WTC11 (cell line): ENCODE results near the gene STAC2. TPM values are rescaled to one million over a fixed set of nuclear protein-coding genes. Genes with fewer than 3 reads are reported as not detected.

Source experiments
- ATAC-seq: fragments of 200-7000 bp; cut with Tn5 transposase; 2 replicates; pipeline ENCODE4 v1.10.0; 2021; ENCODE audit warnings: mild to moderate bottlenecking, moderate library complexity
- CTCF ChIA-PET: fragments of 300-600 bp; sonication (Branson Sonifier 250); formaldehyde crosslinking; loops from one replicate; lab custom pipeline; 2021; ENCODE audit warnings: antibody characterized with exemption; lab: Charles Lee
- POLR2A ChIA-PET: fragments of 350-600 bp; sonication (Branson Sonifier 250); formaldehyde crosslinking; loops from one replicate; lab custom pipeline; 2021; ENCODE audit warnings: antibody characterized with exemption; lab: Charles Lee
- DNase-seq: peaks from one replicate; pipeline ENCODE4 v3.0.0; 2021; ENCODE audit warnings: low spot score
- H3K27ac Mint-ChIP-seq: 2 replicates; pipeline ENCODE4 v1.8.0; 2021; ENCODE audit warnings: mixed read lengths
- H3K27me3 Mint-ChIP-seq: 2 replicates; pipeline ENCODE4 v1.8.0; 2021; ENCODE audit warnings: low read depth, mild to moderate bottlenecking, moderate library complexity, mixed read lengths
- H3K36me3 Mint-ChIP-seq: 2 replicates; pipeline ENCODE4 v1.8.0; 2021; ENCODE audit warnings: mixed read lengths
- H3K4me1 Mint-ChIP-seq: 2 replicates; pipeline ENCODE4 v1.8.0; 2022; ENCODE audit warnings: mixed read lengths
- H3K4me3 Mint-ChIP-seq: 2 replicates; pipeline ENCODE4 v1.8.0; 2021; ENCODE audit warnings: mild to moderate bottlenecking, moderate library complexity, mixed read lengths
- H3K9me3 Mint-ChIP-seq: 2 replicates; pipeline ENCODE4 v1.8.0; 2021; ENCODE audit warnings: mixed read lengths
- AFF4 ChIP-seq: sonication (generic); formaldehyde crosslinking; IDR thresholded peaks from 2 replicates; pipeline ENCODE4 v1.8.1; 2023; ENCODE audit warnings: mild to moderate bottlenecking, missing genetic modification reagents, borderline replicate concordance
- CTCF ChIP-seq: fragments of 200-600 bp; IDR thresholded peaks from 2 replicates; pipeline ENCODE4 v1.8.0; 2022; ENCODE audit warnings: antibody characterized with exemption
- ERG ChIP-seq: fragments of 250-450 bp; sonication (Bioruptor Pico); IDR thresholded peaks from 2 replicates; pipeline ENCODE4 v1.8.0; 2021; ENCODE audit warnings: mild to moderate bottlenecking
- KAT7 ChIP-seq: sonication (generic); formaldehyde crosslinking; IDR thresholded peaks from 2 replicates; pipeline ENCODE4 v1.8.1; 2023; ENCODE audit warnings: missing genetic modification reagents, mild to moderate bottlenecking, borderline replicate concordance
- MYBL2 ChIP-seq: sonication (generic); formaldehyde crosslinking; IDR thresholded peaks from 2 replicates; pipeline ENCODE4 v1.8.1; 2023; ENCODE audit warnings: mild to moderate bottlenecking, moderate library complexity, missing genetic modification reagents
- SMAD3 ChIP-seq: sonication (generic); formaldehyde crosslinking; IDR thresholded peaks from 2 replicates; pipeline ENCODE4 v1.8.0; 2022; ENCODE audit warnings: missing genetic modification reagents, mild to moderate bottlenecking, borderline replicate concordance
- STAT6 ChIP-seq: sonication (generic); formaldehyde crosslinking; conservative IDR thresholded peaks from 2 replicates; pipeline ENCODE4 v1.8.1; 2023; ENCODE audit warnings: mild to moderate bottlenecking, low read depth, missing genetic modification reagents, moderate library complexity
- ZBTB21 ChIP-seq: sonication (generic); formaldehyde crosslinking; IDR thresholded peaks from 2 replicates; pipeline ENCODE4 v1.8.1; 2023; ENCODE audit warnings: mild to moderate bottlenecking, missing genetic modification reagents, borderline replicate concordance
- ZNF532 ChIP-seq: fragments of 250-450 bp; sonication (Bioruptor Pico); IDR thresholded peaks from 2 replicates; pipeline ENCODE4 v1.9.0; 2021; ENCODE audit warnings: mild to moderate bottlenecking, borderline replicate concordance
- total RNA-seq: library from RNA; stranded (reverse); gene quantifications from 3 replicates; pipeline ENCODE4 v1.2.3, GENCODE V29; 2021
- TF ChIP-seq, protein P1 (sequence below): sonication (generic); formaldehyde crosslinking; IDR thresholded peaks from 2 replicates; pipeline ENCODE4 v1.8.0; 2023; ENCODE audit warnings: missing genetic modification reagents, mild to moderate bottlenecking, borderline replicate concordance

STAC2 gene
- total RNA-seq, 1 experiment from 2014 or later = 4.2 TPM

DNA sequence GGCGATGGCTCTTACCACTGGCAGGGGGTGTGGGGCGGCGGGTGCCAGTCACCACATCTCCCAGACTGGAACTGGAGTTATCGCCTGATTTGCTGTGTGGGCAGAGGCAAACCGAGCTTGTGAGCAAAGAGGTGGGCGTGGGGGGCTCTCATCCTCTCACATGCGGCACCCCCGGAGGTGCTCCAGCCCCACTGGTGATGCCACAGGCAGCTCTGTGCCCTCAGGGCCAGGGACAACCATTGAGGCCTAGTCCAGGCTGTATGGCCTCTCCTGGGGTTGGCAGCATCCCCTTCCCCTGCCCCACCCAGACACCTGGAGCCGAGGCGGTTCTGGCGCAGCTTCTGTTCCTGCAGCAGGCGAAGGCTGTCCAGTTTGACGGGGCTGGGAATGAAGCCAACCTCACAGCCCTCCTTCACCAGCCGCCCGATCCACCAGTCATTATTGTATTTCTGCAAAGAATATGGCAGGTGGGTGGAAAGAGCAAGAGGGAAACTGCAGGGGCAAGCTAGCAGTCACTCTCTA, 39.2 kb downstream of the STAC2 start:
- Mint-ChIP-seq H3K27ac (no peak overlapping the region), H3K27me3 (no peaks in the 10 kb centered on the region), H3K36me3 (peaks cover 25% of the 10 kb centered on the region), H3K9me3 (no peaks in the 10 kb centered on the region), H3K4me3 (no peak overlapping the region), H3K4me1 (no peaks in the 10 kb centered on the region)
- TF ChIP-seq KAT7 (CRISPR knock-in tag) (no peak), ZBTB21 (CRISPR knock-in tag) (no peak), ZNF532 (CRISPR knock-in tag) (no peak), STAT6 (CRISPR knock-in tag) (no peak), ERG (no peak), CTCF (no peak), SMAD3 (CRISPR knock-in tag) (no peak), MYBL2 (CRISPR knock-in tag) (no peak), AFF4 (CRISPR knock-in tag) (no peak)
- TF ChIP-seq, protein P1, sequence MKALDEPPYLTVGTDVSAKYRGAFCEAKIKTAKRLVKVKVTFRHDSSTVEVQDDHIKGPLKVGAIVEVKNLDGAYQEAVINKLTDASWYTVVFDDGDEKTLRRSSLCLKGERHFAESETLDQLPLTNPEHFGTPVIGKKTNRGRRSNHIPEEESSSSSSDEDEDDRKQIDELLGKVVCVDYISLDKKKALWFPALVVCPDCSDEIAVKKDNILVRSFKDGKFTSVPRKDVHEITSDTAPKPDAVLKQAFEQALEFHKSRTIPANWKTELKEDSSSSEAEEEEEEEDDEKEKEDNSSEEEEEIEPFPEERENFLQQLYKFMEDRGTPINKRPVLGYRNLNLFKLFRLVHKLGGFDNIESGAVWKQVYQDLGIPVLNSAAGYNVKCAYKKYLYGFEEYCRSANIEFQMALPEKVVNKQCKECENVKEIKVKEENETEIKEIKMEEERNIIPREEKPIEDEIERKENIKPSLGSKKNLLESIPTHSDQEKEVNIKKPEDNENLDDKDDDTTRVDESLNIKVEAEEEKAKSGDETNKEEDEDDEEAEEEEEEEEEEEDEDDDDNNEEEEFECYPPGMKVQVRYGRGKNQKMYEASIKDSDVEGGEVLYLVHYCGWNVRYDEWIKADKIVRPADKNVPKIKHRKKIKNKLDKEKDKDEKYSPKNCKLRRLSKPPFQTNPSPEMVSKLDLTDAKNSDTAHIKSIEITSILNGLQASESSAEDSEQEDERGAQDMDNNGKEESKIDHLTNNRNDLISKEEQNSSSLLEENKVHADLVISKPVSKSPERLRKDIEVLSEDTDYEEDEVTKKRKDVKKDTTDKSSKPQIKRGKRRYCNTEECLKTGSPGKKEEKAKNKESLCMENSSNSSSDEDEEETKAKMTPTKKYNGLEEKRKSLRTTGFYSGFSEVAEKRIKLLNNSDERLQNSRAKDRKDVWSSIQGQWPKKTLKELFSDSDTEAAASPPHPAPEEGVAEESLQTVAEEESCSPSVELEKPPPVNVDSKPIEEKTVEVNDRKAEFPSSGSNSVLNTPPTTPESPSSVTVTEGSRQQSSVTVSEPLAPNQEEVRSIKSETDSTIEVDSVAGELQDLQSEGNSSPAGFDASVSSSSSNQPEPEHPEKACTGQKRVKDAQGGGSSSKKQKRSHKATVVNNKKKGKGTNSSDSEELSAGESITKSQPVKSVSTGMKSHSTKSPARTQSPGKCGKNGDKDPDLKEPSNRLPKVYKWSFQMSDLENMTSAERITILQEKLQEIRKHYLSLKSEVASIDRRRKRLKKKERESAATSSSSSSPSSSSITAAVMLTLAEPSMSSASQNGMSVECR (CRISPR knock-in tag) = no peak
- DNase-seq (no peak), ATAC-seq (no peak)
- ChIA-PET POLR2A (no interaction called here), CTCF (interaction anchor here (0.6 to 4.9 kb wide), 4 partner anchors 12 to 1504 kb away, joined by 4 to 39 read pairs (median 5); no protein-coding TSS in a partner anchor)
